Activated CD4-positive, alpha-beta T cell treated with anti-CD3 and anti-CD28 coated beads for 4 hours (primary cell): ENCODE measurements around the gene NECTIN1.

Experiments
- DNase-seq, 2 donors: peaks; one replicate each; pipeline ENCODE4 v3.0.0-alpha.2; 2020

The NECTIN1 gene

DNA sequence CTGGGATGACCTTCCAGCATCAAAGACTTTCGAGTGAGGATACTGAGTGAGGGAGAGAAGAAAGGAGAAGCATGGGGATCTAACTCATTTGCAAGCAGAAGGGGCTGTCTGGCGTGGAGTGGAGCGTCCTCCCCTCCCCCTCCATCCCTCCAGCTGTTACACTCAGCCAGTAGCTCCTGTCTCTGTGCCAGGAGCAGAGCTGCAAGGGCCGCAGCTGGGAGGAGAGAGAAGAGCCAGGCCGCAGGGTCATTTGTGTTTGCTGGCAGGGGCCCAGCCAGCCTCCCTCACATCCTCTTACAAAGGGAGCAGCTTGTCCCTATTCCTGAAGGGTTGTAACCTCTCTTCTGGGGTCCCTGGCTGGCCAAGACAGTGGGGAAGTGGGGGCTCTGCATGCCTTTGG is 57.9 kb downstream of the NECTIN1 start:
- no peak for DNase-seq

DNA sequence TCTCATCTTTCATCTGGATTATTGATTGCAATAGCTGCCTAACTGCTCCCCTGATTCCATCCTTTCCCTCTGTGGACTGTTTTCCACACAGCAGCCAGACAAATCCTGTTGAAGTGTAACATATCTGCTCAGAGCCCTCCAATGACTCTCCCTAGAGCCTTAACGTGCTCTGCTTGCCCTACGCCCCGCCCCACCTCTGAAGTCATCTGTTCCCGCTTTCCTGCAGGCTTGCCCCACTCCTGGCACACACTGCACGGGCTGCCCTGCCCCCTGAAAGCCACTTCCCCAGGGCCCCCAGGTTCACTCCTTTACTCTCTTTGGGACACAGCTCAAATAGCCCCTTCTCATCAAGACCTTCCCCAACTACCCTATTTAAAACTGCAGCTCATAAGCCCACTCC is 59.5 kb downstream of the NECTIN1 start:
- DNase-seq = no peak

DNA sequence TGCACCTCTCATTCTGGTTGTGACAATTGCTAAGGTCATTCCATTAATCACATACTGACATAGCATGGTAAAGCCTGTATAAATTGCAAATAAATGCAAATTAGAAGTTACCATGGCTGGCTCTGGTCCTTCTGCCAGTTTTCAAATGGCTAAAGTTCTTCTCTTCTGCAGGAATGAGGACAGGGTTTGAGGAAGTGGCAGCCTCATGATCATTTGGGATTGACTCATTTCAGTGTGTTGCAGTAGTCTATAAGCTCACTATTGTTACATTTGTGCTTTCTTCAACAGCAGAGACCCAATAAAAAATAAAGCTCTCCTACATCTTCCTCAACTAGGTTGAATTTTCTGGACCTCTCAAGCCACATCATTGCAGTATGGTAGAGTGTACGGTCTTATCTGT is 60.3 kb downstream of the NECTIN1 start:
- DNase-seq = no peak

DNA sequence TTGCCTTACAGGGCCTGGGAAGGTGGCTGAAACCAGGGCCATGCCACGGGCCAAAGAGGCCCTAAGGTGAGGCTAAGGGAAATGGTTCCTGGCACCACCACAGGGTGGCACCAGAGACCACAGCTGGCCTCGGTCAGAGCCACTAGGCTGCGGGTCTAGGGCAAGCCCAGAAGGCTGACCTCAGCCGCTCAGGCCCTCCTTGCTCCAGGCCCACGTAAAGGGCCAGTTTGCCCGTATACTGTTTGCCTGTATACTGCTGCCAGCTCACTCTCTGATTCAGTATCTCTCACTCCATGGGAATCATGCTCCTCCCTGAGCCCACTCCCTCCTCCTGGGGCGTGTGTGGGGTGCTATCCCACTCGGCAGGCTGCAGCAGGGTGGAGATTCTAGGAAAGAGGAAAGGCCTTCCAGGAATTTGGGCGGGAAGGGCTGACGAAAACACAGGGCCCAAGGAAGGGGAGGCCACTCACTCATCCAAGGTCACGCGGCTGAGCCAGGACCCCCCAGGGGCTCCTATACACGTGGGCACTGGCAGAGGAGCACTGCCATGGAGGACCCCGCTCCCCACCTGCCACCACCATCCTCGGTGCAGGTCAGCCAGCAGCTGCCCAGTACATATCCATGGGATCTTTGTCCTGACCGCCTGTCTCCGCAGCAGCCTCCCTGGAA is 62.4 kb downstream of the NECTIN1 start:
- peak; percentile 36 to 55 for DNase-seq

DNA sequence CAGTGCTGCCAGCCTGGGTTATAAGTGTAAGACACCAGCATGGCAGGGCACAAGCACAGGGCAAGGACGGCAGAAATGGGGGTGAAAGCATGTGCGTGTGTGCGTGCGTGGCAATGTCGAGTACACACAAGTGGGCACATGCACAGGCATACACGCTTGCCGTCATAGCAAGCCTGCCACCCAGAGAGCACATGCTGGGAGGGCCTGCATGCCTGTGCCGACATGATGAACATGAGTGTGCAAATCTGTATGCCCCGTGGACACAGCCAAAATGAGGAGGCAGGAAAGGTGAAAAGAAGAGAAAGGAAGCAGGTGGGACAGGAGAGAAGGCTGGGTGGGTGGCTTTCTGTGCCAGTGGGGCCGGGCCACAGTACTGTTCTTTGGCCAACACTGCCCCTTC is 62.9 kb downstream of the NECTIN1 start:
- DNase-seq = no peak

DNA sequence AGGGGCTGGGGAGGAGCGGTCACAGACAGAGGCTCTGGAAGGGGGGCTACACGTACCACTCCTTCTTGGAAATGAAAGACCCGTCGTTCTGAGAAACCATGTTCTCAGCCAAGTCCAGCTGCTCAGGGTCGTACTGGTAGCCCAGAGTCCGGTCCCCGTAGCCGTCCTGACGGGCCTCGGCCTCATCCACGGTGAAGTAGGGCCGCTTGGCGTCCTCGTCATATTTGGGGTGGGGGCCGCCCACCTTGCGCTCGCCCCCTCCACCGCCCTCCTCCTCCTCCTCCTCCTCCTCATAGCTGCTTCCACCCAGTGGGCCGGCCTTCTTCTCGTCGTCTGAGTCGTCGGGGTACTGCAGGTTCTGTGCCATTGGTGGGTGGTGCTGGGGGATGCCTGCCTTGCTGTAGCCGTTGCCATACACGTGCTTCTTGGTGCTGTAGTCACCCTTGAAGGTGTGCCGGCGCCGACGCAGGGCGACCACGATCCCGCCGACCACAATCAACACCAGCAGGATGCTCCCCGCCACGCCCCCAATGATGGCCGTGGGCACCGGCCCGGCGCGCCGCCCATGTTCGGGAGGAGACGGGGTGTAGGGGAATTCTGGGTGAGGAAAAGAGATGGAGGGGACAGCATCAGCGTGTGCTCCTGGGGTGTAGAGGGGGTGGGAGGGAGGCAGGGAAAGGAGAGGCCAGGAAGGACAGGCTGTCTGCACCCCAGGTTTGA is 64.1 kb downstream of the NECTIN1 start:
- DNase-seq = no peak

DNA sequence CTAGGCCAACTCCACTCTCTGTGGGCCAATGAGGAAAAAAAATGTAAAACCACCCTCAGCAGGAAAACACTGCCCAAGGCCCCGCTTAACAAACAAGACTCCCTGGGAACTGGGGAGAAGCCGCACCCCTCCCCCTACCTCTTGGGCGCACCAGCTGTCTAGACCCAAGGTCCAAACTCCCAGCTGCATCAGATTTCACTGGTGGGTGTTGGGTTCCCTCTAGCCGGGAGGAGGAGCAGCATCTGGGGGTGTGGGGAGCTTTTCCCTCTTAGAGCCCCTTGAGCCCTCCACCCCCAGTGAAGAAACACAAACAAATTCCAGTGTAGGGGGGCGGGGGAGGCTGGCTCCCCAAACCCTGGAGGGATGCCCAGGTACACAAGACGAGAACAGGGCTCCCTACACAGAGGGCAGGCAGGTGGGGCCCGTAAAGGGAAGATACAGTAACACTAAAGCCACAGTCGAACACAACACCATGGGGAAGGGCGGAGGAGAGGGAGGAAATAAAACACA is 64.9 kb downstream of the NECTIN1 start:
- DNase-seq = no peak

DNA sequence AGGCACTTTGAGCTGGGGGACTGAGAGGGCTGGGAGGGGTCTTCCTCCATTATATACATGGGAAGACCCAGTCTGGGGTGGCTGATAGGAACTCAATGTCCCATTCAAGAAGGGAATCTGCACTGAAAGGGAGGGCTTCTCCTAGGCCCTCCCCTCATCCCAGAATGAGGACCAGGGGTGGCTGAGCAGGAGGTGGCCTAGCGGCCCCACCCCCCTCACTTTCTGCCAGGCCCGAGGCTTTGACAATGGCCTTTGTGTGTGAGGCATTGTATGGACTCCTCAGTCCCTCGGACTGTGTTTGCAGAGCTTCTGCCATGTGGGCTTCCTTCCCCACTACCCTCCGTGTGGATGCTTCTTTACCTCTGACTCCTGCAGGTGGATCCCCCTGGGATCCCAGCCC is 65.7 kb downstream of the NECTIN1 start:
- no peak for DNase-seq

DNA sequence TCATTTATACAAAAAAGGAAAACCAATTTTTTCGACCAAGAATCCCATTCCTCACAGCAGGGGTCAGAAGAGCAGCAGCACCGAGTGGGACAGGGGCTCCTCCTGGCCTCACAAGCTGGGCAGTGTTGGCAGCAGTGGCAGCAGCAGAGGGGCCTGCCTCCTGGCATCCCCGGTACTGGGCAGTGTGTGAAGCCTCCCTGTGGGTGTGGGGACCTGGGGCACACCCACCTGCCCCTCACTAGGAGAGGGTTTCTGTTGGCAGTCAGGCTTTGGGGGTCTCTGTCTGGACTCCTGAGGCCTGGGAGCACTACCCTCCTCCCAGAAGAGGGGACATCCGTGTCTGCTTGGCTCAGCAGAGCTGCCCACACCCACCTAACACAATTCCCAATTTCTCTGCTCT is 67.8 kb downstream of the NECTIN1 start:
- DNase-seq = no peak

DNA sequence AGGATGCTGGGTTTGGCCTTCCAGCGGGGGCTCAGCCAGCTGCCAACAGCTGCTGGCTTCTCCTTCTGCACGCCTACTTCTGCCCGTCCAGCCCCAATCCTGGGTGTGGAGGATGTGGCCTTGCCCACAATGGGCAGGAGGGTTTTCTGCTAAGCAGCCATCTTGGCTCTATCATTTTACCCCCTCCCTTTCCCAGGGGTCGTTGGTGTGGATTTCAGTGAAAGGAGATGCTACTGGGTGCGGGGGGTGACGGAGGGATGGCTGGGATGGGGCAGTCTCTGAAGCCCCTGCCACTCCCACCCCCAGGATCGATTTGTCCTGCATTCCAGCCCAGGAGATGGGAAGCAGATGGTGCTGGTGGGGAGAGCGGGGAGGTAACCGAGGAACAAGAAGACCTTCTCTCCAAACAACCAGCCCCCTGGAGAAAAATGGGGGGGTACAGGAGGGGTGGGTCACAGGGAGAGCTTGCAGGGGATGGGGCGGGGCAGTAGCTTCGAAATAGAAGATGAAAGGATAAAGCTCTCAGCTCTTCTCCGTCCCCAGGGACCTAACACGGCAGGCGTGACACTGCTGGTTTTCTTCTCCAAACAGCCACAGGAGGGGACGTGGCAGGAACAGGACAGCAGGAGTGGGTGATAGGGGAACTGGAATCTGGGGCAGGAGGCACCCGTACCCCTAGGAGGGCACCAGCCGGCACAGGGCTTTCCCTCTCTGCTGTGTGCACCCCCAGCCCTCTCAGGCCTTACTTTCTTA is 68.9 kb downstream of the NECTIN1 start:
- DNase-seq = no peak

DNA sequence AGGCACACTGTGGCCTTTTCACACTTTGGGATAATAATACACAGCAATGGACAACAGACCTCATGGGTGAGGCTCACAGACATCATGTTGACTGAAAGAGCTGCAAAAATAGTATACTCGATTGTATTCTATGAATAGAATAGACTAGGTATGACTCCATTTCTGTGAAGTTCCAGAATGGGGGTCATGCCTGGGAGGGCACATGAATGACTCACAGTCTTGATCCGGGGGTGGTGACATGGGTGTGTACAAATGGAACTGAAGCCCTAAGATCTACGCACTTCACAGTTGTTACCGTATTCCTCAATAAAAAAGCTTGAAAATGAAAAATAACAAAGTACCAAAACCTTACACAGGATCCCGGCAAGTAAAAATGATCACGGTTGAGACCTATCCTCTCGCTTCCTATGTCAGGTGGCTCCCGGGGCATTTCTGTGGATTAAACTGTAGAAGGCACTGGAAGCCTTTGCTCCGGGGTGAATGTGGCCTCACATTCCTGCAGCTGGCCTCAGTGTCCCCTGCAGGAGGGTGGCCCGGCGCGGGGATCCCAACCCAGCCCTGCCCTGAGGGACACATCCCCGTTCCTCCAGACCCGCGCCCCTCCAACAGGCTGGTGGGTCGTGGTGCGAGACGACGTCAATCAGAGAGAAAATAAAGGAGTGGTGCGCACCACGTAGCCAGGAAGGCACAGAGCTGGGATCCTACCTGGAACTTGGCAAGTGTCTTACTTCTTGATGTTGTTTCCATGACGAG is 75.9 kb downstream of the NECTIN1 start:
- DNase-seq = no peak

DNA sequence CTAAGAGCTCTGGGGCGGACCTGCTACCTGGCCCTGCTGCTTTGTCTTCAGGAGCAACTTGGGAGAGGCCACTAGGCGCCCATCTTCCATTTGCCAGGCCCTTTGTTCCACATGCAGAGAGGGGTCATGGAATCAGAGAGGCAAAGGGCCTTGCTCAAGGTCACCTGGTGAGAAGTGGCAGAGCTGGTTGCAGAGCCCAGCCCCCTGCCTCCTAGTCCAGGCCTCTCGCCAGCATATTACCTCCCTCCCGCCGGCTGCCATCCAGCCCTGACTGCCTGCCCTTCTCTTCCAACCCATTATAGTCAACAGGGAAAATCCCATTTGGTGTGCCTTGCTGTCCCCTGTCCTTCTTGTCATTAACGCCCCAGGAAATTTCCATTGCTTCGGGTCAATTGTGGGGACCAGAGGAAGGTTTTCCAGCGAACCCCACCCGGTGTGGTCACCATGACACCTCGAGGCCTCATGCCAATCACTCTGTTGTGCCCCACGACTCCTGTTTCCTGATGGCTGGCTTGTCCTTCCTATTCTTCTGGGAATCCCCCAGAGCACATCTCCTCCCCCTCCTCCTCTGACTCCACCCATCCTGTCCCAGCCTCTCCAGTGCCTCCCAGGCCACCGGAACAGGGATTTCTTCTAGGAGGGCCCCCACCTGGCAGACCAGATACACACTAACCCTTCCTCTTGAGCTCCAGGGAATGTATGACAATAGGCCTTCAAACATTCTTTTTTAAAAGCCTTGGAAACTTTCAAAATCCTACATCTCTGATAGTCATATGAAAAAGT is 77.0 kb downstream of the NECTIN1 start:
- no peak for DNase-seq

DNA sequence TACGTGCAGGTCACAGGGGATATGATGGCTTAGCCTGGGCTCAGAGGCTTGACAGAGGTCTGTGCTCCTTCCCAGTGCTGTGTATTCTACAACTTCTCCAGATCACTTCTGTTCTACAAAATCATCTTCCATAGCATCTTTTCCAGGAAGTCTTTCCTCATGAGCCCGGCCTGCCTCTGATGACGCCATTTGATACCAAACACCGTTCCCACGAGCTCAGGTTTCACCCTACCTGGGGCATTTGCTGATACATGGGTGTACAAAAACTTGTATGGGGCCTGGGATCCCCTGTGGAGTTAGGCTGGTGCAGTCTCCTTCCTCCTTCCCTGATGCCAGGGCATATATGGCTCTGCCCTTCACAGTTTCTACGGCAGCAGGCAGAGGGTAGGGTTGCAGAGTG is 78.7 kb downstream of the NECTIN1 start:
- DNase-seq = no peak

DNA sequence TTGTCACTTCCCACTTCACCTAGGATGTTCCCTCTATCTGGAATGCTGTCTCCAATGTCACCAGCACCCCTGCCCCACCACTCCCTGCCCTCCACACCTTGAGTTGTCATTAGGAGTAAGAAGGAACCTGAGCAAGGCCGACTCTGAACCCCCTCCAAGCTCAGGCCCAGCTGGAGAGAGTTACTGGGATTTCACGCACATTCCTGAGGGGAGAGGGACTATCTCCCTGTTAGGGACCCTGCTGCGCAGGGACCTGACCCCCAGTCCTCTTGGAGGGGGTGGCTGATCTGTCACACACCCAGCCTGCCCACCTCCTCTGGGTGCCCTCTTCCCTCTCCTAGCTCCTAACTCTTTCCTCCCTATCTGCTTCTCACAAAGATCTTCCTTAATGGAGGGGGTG is 81.7 kb downstream of the NECTIN1 start:
- no peak for DNase-seq

DNA sequence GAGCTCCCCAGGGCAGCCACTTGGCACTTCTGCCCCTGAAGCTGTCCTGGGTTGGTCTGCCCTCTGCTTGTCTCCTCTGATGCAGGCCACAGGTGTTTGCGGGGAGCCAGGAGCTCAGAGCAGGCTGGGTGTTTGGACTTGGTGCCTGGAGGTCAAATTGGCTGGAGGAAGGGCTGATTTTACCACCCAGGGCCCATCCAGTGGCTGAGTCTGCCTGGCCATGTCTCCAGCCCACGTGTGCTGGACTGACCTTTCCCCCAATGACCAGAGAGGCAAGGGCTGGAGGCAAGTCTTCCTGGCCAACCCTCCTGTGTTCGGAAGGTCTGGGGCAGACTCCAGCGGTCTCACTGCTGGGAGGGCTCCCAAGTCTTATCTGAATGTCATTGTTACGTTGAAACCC is 84.0 kb downstream of the NECTIN1 start:
- DNase-seq = no peak

DNA sequence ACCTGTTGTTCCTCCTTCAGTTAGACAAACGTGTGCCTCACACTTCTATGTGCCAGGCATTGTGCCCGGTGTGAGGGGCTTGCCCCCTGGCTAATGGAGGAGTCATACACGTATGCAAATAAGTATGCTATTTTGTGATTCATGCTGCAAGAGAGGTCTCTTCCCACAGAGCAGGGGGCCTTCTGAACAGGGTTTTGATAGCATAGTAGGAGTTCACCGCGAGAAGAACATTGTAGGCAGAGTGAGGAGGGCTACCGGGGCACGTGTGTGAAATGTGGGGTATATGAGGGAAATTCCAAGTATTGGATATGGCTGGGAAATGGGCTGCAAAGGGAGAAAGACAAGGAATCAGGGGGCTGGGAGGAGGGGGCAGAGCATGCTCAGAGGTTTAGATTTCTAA is 84.5 kb downstream of the NECTIN1 start:
- no peak for DNase-seq

DNA sequence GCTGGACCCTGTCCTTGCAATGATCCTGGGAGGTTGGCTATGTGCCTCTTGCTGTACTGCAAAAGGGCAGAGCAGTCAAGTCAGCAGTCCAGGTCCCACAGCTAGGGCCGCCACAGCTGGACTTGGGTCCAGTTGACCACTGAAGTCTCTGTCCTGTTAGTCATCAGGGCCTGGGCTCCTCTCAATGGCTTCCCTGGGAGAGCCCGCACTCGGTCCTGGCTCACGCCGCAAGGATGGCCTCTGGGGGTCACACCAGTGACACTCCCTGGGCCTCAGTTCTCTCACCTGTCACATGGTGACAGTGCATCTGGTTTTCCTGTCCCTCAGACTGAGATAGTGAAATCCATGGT is 85.1 kb downstream of the NECTIN1 start:
- no peak for DNase-seq

DNA sequence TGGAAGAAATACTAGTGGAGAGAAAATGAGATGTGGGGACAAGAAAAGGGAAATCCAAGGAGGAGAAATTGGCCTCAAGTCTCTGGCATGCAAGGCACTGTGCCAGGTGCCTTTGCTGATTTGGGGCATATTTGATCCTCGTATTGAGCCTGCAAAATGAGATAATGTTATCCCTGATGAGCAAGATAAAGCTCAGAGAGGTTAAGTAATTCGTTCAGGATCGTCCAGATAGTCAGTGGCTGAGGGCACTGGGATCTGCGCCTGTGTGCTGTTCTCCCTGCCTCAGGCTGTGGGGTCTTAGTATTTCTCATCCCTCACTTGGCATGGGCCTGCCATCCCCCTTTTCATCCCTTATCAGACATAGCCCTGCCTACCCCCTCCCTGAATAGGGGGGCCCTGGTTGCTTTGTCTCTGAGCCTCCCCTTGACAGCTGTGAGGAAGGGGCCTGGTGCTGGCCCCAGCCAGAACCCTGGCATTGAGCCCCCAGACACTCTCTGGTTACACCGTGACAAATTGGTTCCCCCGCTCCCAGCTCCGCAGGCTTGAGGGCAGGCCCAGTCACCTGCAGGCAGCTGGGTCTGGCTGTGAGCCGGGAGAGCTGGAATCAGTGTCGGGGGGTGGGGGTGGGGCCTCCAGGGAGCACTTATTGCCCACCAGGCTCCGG is 85.7 kb downstream of the NECTIN1 start:
- no peak for DNase-seq

DNA sequence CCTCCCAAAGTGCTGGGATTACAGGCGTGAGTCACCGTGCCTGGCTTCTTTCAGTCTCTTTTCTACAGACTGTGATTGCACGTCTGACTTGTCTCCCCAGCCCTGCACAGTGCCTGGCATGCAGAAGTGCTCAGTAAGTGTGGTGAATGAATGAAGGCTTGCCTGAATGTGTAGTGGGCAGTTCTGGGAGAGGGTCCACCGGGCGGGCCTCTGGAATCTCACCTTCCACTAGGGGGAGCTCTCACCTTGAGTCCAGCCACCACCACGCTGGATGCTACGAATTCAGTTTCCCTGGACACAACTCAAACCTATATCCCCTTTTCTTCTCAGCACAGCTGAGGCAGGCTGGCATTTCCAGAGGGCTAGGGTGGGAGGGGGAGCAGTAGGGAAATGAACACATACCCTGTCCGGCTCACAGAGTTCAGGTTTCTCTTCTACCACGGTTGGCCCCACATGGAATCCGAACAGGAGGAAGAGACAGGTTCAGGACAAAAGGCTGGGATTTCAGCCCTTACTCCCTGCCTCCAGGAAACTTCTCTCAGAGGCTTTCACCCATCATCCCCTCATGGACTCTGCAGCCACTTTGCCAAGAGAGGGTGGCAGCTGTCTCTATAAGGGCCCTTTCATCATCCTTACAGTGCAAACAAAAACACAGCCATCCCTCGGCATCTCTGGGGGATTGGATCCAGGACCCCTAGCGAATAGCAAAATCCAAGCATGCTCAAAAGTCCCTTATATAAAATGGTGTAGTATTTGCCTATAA is 86.8 kb downstream of the NECTIN1 start:
- peak in 1 of 2 donors; percentile 8 for DNase-seq

DNA sequence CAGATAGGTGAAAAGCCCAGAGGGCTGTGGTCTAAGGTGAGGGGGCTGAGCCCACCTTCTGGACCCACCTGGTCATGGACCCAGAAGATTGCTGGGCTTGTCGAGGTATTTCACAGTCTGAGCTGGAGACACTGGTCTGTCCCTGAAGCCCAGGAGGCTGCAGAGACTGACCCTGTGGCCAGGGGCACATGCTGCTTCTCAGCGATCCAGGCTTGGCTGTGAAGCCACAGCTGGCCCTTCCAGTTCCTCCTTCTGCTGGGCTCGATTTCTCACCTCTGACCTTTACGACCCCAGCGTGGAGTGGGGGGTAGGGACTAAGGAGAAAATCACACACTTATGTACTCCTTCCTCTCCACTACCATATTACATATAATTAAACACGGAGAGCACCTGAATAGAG is 88.5 kb downstream of the NECTIN1 start:
- DNase-seq = no peak

DNA sequence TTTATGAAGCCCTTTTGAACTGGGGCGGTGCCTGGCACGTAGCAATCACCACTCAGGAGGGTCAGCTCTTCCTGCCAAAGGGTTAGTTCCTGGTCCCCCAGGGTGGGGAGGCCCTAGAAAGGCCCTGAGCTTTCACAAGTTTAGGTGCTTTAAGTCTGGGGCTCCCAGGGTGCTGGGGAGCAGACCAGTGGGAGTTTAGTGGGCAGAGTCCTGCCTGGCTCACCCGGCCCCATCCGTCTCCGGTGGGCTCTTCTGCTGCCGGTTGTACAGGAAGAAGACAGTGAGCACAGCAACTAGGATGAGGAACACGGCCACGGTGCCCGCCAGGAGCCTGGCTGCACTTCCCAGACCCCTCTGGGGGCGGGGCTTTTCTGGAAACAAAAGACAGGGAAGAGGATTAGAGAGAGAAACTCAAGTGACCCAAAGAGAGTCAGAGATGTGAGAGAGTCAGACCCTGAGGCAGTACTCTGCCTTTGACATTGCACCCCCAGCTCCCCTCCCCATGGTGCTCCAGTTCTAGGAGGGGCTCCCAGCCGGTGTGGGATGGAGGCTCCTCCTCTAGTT is 89.3 kb downstream of the NECTIN1 start:
- no peak for DNase-seq
